Measurements from ENCODE around the gene LTBP4. TPM values are rescaled to one million over a fixed set of nuclear protein-coding genes. Genes with fewer than 3 reads are reported as not detected.

Gene LTBP4
- total and polyA plus RNA-seq, 10 donors: 26.5 to 197 (median 148) TPM

DNA sequence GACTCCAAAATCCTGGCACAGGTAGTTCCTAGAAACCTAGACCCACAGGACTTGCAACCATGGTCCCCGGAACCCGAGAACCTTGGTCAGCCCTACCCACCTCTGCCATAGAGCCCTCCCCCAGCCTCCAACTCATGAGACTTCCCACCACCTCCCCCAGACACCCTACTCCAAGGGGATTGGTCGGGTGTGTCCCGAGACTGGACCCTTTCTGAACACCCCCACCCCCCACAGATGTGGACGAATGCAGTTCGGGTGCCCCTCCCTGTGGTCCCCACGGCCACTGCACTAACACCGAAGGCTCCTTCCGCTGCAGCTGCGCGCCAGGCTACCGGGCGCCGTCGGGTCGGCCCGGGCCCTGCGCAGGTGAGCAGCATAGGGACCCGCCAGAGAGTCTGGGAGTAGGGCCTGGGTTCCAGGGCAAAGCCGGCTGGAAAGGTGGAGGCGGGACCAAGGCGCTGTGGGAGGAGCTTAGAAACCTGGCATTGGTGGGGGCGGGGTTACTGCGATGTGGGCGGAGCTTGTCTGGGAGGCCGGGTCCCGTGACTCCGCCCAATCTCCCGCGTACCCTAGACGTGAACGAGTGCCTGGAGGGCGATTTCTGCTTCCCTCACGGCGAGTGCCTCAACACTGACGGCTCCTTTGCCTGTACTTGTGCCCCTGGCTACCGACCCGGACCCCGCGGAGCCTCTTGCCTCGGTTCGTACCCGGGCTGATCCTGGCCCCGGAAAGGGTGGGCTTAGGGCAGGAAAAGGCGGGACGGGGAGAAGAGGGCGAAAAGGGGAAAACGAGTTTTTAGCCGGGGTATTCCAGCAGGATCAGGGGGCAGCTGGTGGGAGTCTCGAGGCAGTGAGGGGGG is 11.9 kb downstream of the LTBP4 start:
- Histone ChIP-seq H3K4me3 (peak overlapping the region; percentile 37 to 82 (median 52)), H3K9me3 (no peaks in the 10 kb centered on the region), H3K27ac (peak overlapping the region; percentile 61 to 93 (median 77)), H3K36me3 (peaks cover 0 to 6% (median 0%) of the 10 kb centered on the region in 6 donors), H3K27me3 (replicated peaks in 1 of 7) (peaks cover 0 to 48% (median 8%) of the 10 kb centered on the region in 7 donors), H3K4me1 (peaks cover 13 to 69% (median 45%) of the 10 kb centered on the region in 6 donors)
- TF ChIP-seq CTCF (IDR thresholded peaks at IDR 0.05 in 8 of 11, conservative IDR thresholded peaks at IDR 0.05 in 3 of 11) (no peak), POLR2AphosphoS5 (IDR thresholded peaks at IDR 0.05) (peak in 1 of 3 donors; percentile 23)
- whole genome bisulfite sequencing, 5 donors: 25 to 30% (median 27%) methylated on average over 43 to 50 of the region's 50 CpGs
- intact Hi-C loops (cut with DNase I; ENCODE audit: low total_unique reads): no loop called here
- DNase-seq: peak; percentile 88

- Histone ChIP-seq H3K4me1 (peaks cover 13 to 66% (median 44%) of the 10 kb centered on the region in 6 donors), H3K27ac (peak overlapping the region; percentile 61 to 93 (median 77)), H3K27me3 (replicated peaks in 1 of 7) (peaks cover 0 to 40% (median 8%) of the 10 kb centered on the region in 7 donors), H3K4me3 (peak overlapping the region; percentile 37 to 82 (median 52)), H3K36me3 (peaks cover 0 to 6% (median 0%) of the 10 kb centered on the region in 6 donors), H3K9me3 (no peaks in the 10 kb centered on the region)
- WGBS, 5 donors: 3 to 5% (median 4%) methylated on average over 59 to 67 of the region's 67 CpGs
- TF ChIP-seq CTCF (IDR thresholded peaks at IDR 0.05 in 8 of 11, conservative IDR thresholded peaks at IDR 0.05 in 3 of 11) (no peak), POLR2AphosphoS5 (IDR thresholded peaks at IDR 0.05) (peak; percentile 54 to 77 (median 71)), POLR2A (IDR thresholded peaks at IDR 0.05) (no peak)
- peak; percentile 94 for DNase-seq
- intact Hi-C loops (cut with DNase I; ENCODE audit: low total_unique reads): no loop called here
Observed at GRCh38 chr19:40613690-40614621, 12.8 kb downstream of the LTBP4 start.

DNA sequence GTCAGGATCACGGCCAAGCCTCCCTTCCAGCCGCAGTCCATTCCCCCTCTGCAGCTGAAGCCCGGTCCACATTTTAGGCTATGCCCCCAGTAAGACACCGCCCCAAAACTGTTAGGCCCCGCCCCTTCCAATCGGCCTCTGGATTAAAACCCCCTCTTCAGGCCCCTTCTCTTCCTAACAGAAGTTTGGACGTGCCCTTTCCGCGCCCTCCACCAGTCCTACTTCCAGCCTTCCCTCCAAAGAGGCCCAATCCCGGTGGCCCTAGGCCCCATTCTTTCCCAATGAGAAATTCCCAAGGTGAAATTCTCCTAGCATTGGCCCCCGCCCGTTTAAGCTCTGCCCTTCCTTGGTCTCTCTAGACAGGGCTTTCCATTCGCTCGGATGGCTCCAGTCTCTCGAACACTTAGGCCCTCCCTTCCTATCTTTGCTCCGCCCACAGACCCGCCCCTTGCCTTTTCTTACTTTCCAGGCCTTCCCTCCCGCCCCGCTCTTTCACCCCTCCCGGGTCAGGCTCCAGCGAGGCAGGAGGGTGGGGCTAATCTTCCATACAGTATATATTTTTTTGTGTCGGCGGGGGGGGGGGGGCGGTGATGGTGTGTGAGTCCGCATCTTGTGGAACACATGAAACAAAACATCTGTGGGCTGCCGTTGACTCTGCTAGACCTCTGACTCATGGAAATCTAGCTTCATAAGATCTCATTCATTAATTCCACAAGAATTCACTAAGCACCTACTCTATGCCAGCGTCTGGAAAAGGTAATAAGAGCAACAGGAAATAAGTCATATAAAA is 13.6 kb downstream of the LTBP4 start:
- WGBS, 5 donors: 7 to 29% (median 8%) methylated on average over 27 of the region's 27 CpGs
- Histone ChIP-seq H3K4me1 (peaks cover 13 to 58% (median 35%) of the 10 kb centered on the region in 6 donors), H3K36me3 (peaks cover 0 to 14% (median 6%) of the 10 kb centered on the region in 6 donors), H3K4me3 (peak overlapping the region; percentile 37 to 82 (median 52)), H3K27me3 (replicated peaks in 1 of 7) (peaks cover 0 to 32% (median 8%) of the 10 kb centered on the region in 7 donors), H3K27ac (peak overlapping the region in 7 of 8 donors; percentile 38 to 93 (median 78)), H3K9me3 (no peaks in the 10 kb centered on the region)
- intact Hi-C loops (cut with DNase I; ENCODE audit: low total_unique reads): no loop called here
- peak; percentile 85 for DNase-seq
- no peak for TF ChIP-seq POLR2A (IDR thresholded peaks at IDR 0.05)

DNA sequence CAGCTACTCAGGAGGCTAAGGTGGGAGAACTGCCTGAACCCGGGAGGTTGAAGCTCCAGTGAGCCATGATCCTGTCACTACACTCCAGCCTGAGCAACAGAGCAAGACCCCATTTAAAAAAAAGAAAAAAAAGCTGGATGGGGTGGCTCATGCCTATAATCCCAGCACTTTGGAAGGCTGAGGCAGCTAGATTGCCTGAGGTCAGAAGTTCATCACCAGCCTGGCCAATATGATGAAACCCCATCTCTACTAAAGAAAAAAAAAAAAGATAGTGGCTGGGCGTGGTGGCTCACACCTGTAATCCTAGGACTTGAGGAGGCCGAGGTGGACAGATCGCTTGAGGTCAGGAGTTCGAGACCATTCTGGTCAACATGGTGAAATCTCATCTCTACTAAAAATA is 15.0 kb downstream of the LTBP4 start:
- H3K36me3 ChIP-seq: peaks cover 0 to 27% (median 18%) of the 10 kb centered on the region in 6 donors
- DNase-seq: no peak
- H3K4me1 ChIP-seq: peaks cover 5 to 44% (median 21%) of the 10 kb centered on the region in 6 donors
- WGBS, 5 donors: 82 to 95% (median 86%) methylated on average over 5 of the region's 5 CpGs
- H3K27me3 ChIP-seq (replicated peaks in 1 of 7): peaks cover 0 to 24% (median 8%) of the 10 kb centered on the region in 7 donors
- H3K9me3 ChIP-seq: no peaks in the 10 kb centered on the region
- TF ChIP-seq POLR2AphosphoS5 (IDR thresholded peaks at IDR 0.05) (no peak), POLR2A (IDR thresholded peaks at IDR 0.05) (no peak), CTCF (IDR thresholded peaks at IDR 0.05 in 8 of 11, conservative IDR thresholded peaks at IDR 0.05 in 3 of 11) (no peak)
- no peak overlapping the region for H3K4me3 ChIP-seq
- H3K27ac ChIP-seq: no peak overlapping the region
- intact Hi-C loops (cut with DNase I; ENCODE audit: low total_unique reads): no loop called here

All from spleen (tissue), 11 donors.